Kidney glomerular epithelial cell (primary cell): ENCODE data around the gene CORO7.

Experiments
- DNase-seq: peaks from one replicate; lab custom pipeline; 2025; lab: John Stamatoyannopoulos, UW

The CORO7 gene

DNA sequence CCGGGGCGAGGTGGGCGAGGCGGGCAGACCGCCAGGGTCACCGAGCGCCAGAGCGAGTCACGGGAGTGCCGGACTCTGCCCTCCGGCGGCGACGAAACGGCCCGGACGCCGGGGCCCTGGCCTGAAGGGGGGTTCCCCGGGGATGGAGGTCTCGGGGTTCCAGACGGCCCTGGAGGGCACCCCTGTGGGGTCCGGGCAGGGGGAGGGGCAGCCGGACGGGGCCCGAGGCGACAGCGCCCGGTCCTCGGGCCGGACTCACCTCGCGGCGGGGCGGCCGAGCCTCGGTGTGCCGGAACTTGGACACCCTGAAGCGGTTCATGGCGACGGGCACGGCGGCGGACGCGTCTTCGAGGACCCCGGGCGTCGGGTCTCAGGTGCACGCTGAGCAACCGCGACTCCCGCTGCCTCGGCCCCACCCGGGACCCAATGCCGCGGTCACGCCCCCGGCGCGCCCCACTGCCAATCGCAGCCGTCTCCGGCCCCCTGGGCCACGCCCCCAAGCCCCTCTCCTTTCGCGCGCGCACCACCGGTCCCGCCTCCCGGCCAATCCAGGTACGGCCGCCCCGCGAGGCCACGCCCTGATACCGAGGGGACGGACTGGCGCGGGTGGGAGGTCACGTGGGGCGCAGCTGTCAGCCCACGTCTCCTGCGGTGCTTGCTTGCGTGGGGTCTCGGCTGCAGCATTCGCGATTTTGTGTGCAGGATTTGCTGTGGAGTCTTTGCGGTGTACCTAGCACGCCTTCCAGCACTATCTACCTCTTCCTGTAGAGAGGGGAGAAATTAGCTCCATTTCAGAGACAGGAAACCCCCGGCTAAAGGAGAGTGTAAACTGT lies at the start of gene CORO7:
CORO7 (minus strand) TSS at position 397 of the 833 bp plus-strand sequence; CDS start at position 319, 78 bp downstream.
- peak; percentile 85 for DNase-seq

DNA sequence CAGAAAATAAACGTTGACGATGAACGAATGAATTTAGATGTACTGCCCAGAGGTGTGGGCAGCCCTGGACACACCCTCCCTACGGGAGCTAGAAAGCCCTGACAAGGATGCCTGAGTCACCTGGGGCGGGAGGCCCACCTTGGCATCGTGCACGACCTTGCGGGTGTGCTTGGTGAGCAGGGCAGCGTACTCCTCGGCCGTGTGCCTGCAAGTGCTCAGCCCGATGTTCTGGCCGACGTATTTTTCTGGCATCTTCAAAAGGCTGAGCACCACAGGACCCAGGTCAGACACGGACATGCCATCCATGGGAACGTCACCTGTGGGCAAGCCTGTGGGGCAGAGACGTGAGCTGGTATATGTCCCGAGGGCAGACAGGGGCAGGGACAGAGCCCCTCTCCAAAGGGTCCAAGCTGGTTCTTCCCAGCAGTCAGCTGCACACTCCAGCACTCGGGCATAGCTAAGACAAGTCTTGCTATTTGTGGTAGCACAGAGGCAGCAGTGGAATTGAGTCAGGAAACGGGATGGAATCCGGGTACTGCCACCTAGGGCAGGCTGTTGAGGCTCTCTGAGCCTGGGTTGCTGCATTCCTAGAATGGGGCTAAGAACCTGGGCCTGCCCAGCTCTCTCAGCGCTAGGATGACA lies 47.2 kb upstream of the CORO7 start:
- no peak for DNase-seq

- no peak for DNase-seq
Measured at GRCh38 chr16:4461250-4462085, 45.1 kb upstream of the CORO7 start.

DNA sequence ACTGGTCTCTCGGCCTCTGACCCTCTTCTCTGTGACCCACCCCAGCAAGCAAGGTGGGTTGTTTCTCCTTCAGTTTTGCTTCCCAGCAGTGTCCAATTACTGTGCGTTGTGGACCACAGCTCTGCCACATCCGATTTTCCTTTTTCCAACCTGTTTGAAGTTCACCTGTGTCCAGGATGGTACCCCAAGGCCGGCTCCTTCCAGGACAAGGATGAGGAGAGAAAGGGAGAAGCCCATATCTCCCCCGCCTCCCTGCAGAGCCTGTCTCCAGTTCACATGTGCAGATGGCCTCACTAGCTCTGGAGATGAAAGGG lies 44.5 kb upstream of the CORO7 start:
- no peak for DNase-seq

DNA sequence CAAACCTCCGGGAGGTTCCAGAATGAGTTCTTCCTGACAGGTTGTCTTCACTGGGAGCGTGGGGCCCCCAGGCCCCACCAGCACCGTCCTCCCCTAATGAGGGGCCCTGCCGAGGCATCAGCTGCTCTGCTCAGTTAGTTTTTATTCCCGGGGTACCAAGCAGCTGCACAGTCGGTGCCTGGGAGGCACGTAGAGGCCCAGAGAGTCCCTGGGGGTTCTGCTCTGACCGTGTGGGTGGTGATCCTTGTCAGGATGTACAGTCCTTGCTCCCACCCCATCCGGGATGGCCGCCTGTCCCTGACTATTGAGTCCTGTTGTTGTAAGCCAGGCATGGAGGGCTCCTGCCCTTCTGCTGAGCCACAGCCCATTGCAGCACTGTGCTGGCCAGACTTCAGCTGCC lies 39.6 kb upstream of the CORO7 start:
- no peak for DNase-seq

- no peak for DNase-seq
Measured at GRCh38 chr16:4455081-4455480, 38.7 kb upstream of the CORO7 start.

GRCh38 chr16:4454623-4455022 lies 38.2 kb upstream of the CORO7 start:
- peak; percentile 4 for DNase-seq

DNA sequence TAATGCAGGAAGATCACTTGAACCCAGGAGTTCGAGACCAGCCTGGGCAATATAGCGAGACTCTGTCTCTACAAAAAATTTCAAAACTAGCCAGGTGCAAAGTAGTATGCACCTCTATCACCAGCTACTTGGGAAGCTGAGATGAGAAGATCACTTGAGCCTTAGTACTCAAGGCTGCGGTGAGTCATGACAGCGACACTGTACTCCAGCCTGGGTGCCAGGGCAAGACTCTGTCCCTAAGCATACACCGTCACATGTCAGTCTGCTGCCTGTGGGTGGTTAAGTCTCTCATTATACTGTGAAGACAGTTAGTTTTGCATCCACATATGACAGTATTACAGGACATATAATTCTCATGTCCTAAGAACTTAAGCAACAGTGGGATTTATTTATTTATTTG lies 36.3 kb upstream of the CORO7 start:
- DNase-seq = no peak

GRCh38 chr16:4450931-4451519 lies 34.6 kb upstream of the CORO7 start:
- no peak for DNase-seq

- DNase-seq = no peak
Measured at GRCh38 chr16:4450430-4450829, 34.0 kb upstream of the CORO7 start.

GRCh38 chr16:4443986-4444385 lies 27.6 kb upstream of the CORO7 start:
- DNase-seq = no peak

GRCh38 chr16:4443271-4443670 lies 26.9 kb upstream of the CORO7 start:
- no peak for DNase-seq

GRCh38 chr16:4442371-4442770 lies 26.0 kb upstream of the CORO7 start:
- no peak for DNase-seq

GRCh38 chr16:4437366-4437765 lies 21.0 kb upstream of the CORO7 start:
- DNase-seq = no peak

DNA sequence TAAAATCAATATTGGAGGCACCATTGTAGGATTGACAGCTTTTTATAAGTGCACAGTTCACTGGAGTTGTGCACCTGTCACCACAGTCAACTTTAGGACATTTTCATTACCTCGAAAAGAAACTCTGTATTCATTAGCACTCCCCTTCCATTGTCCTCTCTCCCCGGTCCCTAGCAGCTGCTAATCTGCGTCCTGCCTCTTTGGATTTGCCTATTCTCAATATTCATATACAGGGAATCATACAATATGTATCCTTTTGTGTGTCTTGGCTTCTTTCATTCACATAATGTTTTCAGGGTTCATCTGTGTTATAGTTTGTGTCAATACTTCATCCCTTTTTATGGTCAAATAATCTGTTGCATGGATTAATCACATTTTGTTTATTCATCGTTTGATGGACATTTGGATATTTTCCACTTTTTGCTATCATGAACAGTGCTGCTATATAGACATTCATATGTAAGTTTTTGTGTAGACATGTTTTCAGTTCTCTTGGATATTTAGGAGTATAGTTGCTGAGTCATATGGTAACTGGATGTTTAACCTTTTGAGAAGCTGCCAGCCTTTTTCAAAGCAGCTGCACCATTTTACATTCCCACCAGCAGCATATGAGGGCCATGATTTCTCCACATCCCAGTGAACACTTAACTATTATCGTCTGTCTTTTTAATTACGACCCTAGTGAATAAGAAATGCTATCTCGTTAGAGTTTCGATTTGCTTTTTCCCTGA lies 19.1 kb upstream of the CORO7 start:
- no peak for DNase-seq

DNA sequence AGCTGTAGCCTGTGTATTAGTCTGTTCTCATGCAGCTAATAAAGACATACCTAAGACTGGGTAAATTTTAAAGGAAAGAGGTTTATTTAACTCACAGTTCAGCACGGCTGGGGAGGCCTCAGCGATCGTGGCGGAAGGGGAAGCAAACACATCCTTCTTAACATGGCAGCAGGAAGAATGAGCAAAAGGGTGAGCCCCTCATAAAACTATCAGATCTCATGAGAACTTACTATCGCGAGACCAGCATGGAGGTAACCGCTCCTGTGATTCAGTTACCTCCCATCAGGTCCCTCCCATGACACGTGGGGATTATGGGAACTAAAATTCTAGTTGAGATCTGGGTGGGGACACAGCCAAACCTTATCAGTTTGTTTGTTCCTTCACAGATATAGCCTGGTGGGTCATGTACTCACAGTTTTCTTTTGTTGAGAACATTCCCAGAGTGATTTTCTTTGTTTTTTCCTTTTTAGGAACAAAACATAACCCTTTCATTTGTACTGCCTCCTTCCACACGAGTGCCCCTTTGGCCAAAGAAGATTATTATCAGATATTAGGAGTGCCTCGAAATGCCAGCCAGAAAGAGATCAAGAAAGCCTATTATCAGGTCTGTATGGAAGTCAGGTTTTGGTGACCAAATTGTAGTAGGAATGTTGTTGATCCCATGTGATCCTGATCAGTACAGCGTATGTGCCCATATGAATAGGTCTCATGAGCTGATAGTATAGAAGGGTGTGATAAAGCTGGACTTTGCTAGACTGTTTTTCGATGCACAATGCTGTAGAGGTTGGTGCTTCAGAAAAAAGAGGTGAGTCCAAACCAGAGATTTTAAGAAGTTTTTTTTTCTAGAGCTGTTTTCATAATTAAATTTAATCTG lies 17.8 kb upstream of the CORO7 start:
- DNase-seq = no peak

GRCh38 chr16:4433228-4433627 lies 16.8 kb upstream of the CORO7 start:
- DNase-seq = no peak

- no peak for DNase-seq
Measured at GRCh38 chr16:4431023-4431422, 14.6 kb upstream of the CORO7 start.

- DNase-seq = no peak
Measured at GRCh38 chr16:4428500-4428899, 12.1 kb upstream of the CORO7 start.

- no peak for DNase-seq
Measured at GRCh38 chr16:4426722-4427372, 10.5 kb upstream of the CORO7 start.
